Measurements from ENCODE around the gene RPS29. TPM values are rescaled to one million over a fixed set of nuclear protein-coding genes. Genes with fewer than 3 reads are reported as not detected.

The RPS29 gene
- total and polyA plus RNA-seq, 9 of the 15 experiments (the other 6 are each of a cell fraction or from before 2014, with no cell fraction given), result 1,545 to 5,012 (median 2,448) TPM

DNA sequence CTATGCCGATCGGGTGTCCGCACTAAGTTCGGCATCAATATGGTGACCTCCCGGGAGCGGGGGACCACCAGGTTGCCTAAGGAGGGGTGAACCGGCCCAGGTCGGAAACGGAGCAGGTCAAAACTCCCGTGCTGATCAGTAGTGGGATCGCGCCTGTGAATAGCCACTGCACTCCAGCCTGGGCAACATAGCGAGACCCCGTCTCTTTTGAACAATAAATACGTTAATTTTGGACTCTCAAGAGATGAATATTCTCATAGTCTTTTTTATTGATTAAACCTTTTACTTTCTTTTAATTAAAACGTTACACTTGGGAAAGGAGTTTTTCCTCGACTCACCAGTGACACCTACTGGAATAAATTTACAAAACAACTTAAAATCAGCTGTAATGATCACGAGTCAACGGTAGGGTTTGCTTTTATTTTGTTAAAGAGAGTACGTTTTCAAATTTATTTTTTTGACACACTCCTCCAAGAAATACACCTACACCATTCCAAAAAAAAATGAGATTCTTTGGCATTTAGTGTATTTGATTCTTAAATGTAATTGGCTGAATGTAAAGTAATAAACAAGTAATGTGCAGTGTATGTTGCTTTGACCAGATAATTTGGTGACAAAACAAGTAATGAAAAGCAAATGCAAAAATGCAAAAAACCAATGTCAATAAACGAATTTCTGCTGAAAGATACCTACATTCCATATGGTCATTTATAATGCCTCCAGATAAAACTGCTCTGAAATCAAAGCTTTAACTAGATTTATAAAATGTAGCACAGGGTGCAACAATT is 687 bp upstream of the RPS29 start (continued):
- TF ChIP-seq CC2D1A (IDR thresholded peaks at IDR 0.05) (0 out of 2 replicates have a peak, but pooled peaks have one; percentile 63), JUND (IDR thresholded peaks at IDR 0.05; ENCODE audit: borderline replicate concordance, low read depth, low read length) (no peak), JUND (tag; IDR thresholded peaks at IDR 0.05; ENCODE audit: borderline replicate concordance, low read depth, low read length) (no peak; the same call in 2 of the 3 replicates), BHLHE40 (IDR thresholded peaks at IDR 0.05; ENCODE audit: low read length) (peak; percentile 5; the same call in 1 of the 2 replicates), XRCC3 (IDR thresholded peaks at IDR 0.05) (no peak), NR2F6 (CRISPR knock-in tag; IDR thresholded peaks at IDR 0.05) (no peak), ADNP (tag; IDR thresholded peaks at IDR 0.05) (peak; percentile 97), LARP7 (IDR thresholded peaks at IDR 0.05) (0 out of 2 replicates have a peak, but pooled peaks have one; percentile 14), ZNF143 (CRISPR knock-in tag; IDR thresholded peaks at IDR 0.05) (no peak)
- TF ChIP-seq, protein P1, sequence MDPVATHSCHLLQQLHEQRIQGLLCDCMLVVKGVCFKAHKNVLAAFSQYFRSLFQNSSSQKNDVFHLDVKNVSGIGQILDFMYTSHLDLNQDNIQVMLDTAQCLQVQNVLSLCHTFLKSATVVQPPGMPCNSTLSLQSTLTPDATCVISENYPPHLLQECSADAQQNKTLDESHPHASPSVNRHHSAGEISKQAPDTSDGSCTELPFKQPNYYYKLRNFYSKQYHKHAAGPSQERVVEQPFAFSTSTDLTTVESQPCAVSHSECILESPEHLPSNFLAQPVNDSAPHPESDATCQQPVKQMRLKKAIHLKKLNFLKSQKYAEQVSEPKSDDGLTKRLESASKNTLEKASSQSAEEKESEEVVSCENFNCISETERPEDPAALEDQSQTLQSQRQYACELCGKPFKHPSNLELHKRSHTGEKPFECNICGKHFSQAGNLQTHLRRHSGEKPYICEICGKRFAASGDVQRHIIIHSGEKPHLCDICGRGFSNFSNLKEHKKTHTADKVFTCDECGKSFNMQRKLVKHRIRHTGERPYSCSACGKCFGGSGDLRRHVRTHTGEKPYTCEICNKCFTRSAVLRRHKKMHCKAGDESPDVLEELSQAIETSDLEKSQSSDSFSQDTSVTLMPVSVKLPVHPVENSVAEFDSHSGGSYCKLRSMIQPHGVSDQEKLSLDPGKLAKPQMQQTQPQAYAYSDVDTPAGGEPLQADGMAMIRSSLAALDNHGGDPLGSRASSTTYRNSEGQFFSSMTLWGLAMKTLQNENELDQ (CRISPR knock-in tag; IDR thresholded peaks at IDR 0.05; ENCODE audit: borderline replicate concordance), result no peak
- TF ChIP-seq, protein P2, sequence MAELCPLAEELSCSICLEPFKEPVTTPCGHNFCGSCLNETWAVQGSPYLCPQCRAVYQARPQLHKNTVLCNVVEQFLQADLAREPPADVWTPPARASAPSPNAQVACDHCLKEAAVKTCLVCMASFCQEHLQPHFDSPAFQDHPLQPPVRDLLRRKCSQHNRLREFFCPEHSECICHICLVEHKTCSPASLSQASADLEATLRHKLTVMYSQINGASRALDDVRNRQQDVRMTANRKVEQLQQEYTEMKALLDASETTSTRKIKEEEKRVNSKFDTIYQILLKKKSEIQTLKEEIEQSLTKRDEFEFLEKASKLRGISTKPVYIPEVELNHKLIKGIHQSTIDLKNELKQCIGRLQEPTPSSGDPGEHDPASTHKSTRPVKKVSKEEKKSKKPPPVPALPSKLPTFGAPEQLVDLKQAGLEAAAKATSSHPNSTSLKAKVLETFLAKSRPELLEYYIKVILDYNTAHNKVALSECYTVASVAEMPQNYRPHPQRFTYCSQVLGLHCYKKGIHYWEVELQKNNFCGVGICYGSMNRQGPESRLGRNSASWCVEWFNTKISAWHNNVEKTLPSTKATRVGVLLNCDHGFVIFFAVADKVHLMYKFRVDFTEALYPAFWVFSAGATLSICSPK (IDR thresholded peaks at IDR 0.05; ENCODE audit: borderline replicate concordance), result no peak
- TF ChIP-seq, protein P3, sequence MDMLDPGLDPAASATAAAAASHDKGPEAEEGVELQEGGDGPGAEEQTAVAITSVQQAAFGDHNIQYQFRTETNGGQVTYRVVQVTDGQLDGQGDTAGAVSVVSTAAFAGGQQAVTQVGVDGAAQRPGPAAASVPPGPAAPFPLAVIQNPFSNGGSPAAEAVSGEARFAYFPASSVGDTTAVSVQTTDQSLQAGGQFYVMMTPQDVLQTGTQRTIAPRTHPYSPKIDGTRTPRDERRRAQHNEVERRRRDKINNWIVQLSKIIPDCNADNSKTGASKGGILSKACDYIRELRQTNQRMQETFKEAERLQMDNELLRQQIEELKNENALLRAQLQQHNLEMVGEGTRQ (CRISPR knock-in tag; IDR thresholded peaks at IDR 0.05), result no peak
- TF ChIP-seq, protein P4, sequence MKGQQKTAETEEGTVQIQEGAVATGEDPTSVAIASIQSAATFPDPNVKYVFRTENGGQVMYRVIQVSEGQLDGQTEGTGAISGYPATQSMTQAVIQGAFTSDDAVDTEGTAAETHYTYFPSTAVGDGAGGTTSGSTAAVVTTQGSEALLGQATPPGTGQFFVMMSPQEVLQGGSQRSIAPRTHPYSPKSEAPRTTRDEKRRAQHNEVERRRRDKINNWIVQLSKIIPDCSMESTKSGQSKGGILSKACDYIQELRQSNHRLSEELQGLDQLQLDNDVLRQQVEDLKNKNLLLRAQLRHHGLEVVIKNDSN (CRISPR knock-in tag; IDR thresholded peaks at IDR 0.05), result no peak
- TF ChIP-seq, protein P5, sequence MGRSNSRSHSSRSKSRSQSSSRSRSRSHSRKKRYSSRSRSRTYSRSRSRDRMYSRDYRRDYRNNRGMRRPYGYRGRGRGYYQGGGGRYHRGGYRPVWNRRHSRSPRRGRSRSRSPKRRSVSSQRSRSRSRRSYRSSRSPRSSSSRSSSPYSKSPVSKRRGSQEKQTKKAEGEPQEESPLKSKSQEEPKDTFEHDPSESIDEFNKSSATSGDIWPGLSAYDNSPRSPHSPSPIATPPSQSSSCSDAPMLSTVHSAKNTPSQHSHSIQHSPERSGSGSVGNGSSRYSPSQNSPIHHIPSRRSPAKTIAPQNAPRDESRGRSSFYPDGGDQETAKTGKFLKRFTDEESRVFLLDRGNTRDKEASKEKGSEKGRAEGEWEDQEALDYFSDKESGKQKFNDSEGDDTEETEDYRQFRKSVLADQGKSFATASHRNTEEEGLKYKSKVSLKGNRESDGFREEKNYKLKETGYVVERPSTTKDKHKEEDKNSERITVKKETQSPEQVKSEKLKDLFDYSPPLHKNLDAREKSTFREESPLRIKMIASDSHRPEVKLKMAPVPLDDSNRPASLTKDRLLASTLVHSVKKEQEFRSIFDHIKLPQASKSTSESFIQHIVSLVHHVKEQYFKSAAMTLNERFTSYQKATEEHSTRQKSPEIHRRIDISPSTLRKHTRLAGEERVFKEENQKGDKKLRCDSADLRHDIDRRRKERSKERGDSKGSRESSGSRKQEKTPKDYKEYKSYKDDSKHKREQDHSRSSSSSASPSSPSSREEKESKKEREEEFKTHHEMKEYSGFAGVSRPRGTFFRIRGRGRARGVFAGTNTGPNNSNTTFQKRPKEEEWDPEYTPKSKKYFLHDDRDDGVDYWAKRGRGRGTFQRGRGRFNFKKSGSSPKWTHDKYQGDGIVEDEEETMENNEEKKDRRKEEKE (IDR thresholded peaks at IDR 0.05; ENCODE audit: borderline replicate concordance in 1 of 2, control insufficient read depth in 1 of 2, low read depth in 2 of 2, low read length in 1 of 2), result no peak
- TF ChIP-seq, protein P6, sequence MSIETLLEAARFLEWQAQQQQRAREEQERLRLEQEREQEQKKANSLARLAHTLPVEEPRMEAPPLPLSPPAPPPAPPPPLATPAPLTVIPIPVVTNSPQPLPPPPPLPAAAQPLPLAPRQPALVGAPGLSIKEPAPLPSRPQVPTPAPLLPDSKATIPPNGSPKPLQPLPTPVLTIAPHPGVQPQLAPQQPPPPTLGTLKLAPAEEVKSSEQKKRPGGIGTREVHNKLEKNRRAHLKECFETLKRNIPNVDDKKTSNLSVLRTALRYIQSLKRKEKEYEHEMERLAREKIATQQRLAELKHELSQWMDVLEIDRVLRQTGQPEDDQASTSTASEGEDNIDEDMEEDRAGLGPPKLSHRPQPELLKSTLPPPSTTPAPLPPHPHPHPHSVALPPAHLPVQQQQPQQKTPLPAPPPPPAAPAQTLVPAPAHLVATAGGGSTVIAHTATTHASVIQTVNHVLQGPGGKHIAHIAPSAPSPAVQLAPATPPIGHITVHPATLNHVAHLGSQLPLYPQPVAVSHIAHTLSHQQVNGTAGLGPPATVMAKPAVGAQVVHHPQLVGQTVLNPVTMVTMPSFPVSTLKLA (conservative IDR thresholded peaks at IDR 0.05), result no peak; a peak in 1 of 4 replicates
